Measurements from ENCODE around the gene KCND3.
A peak's percentile ranks its signal among the peaks of the same experiment; 100 is the strongest.

KCND3 gene

GRCh38 chr1:111798580-111798979 is 190.9 kb downstream of the KCND3 start:
- DNase-seq (ENCODE audit: extremely low spot score, insufficient read length, low read depth) (no peak), FAIRE-seq (no peak)

DNA sequence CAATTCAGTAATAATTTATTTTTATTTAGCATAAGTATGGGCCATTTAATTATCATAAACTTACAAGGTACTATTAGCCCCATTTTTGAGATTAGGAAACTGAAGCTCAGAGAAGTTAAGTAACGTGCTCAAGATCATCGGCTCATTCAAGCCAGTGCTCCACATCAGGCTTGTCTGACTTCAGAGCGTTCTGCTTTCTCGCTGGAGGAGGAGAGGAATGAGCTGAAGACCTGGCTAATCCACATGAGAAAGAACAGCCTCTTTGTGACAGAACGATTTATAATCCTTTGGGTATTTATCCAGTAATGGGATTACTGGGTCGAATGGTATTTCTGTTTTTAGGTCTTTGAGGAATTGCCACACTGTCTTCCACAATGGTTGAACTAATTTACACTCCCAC is 194.1 kb downstream of the KCND3 start:
- FAIRE-seq = no peak
- no peak for DNase-seq (ENCODE audit: extremely low spot score, insufficient read length, low read depth)

DNA sequence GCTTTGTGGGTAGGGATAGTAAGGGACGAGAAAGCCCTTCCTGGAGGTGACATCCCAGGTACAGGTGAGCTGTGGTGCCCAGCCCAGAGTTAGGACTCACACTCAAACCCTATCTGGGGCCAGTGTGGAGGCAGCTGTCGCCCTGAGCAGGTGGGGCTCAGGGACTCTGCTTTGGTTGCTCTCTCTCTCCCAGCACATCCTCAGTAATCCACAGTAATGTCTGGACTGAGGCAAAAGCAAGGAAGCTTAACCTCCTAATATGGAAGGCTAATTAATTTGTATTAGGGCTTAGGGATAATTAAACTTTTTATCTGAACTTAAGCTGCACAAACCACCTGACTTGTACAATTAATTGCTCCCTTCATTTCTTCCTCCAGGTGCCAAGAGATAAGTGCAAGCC is 195.5 kb downstream of the KCND3 start:
- DNase-seq (ENCODE audit: extremely low spot score, insufficient read length, low read depth) (no peak), FAIRE-seq (no peak)

GRCh38 chr1:111792249-111792648 is 197.2 kb downstream of the KCND3 start:
- DNase-seq (ENCODE audit: extremely low spot score, insufficient read length, low read depth) (no peak), FAIRE-seq (no peak)

DNA sequence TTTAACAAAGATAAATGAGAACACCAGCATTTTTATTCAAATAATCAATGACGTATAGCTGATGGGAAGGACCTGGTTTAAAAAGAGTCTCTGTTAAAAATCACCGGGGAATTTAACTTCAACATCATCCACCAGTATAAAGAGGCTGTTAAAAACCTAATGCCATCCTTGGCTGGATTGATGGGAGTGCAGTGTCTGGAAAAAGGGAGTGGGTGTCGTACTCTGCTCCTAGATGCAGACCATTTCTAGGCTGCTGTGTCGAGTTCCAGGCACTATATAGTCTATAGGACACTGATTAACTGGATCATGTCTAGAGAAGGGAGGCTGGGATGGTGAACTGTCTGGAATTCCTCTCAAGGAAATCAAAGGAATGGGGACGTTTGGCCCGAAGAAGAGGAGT is 197.7 kb downstream of the KCND3 start:
- DNase-seq (ENCODE audit: extremely low spot score, insufficient read length, low read depth) (no peak), FAIRE-seq (no peak)

- DNase-seq (ENCODE audit: extremely low spot score, insufficient read length, low read depth) (no peak), FAIRE-seq (no peak)
Measured at GRCh38 chr1:111789666-111790316, 199.7 kb downstream of the KCND3 start.

- no peak for DNase-seq (ENCODE audit: extremely low spot score, insufficient read length, low read depth)
- FAIRE-seq = no peak
Measured at GRCh38 chr1:111789142-111789541, 200.3 kb downstream of the KCND3 start.

GRCh38 chr1:111786669-111787207 is 202.7 kb downstream of the KCND3 start:
- FAIRE-seq (no peak), DNase-seq (ENCODE audit: extremely low spot score, insufficient read length, low read depth) (no peak)

DNA sequence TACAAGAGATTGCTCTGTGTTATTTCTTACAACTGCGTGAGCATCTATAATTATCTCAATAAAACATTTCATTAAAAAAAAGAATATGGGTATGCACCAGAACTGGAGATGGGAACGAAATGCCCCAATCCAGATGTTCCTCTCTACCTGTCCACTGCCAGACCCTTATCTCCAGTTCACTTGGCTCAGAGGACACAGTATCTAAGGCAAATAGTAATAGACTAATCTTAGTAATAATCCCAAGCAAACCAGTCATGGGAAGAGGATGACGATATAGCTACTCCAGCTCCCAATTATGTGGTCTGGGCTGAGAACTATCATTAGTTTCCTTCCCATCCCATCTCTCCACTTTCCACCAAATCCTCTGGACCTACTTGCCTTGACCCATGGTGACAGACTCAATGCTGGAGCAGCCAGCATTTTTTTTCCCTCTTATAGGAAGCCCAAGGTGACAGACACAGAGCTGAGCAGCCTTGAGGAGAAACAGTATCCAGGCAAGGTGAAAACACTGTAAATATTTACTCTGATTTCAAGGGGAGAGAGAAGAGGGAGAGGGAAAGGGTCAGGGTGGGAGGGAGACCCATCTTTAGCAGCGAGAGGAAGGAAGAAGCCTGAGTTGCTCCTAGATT is 205.1 kb downstream of the KCND3 start:
- no peak for FAIRE-seq
- DNase-seq (ENCODE audit: extremely low spot score, insufficient read length, low read depth) = no peak

GRCh38 chr1:111779546-111779945 is 209.9 kb downstream of the KCND3 start:
- DNase-seq (ENCODE audit: extremely low spot score, insufficient read length, low read depth) (no peak), FAIRE-seq (no peak)

GRCh38 chr1:111778541-111779051 is 210.9 kb downstream of the KCND3 start:
- FAIRE-seq (no peak), DNase-seq (ENCODE audit: extremely low spot score, insufficient read length, low read depth) (no peak)

DNA sequence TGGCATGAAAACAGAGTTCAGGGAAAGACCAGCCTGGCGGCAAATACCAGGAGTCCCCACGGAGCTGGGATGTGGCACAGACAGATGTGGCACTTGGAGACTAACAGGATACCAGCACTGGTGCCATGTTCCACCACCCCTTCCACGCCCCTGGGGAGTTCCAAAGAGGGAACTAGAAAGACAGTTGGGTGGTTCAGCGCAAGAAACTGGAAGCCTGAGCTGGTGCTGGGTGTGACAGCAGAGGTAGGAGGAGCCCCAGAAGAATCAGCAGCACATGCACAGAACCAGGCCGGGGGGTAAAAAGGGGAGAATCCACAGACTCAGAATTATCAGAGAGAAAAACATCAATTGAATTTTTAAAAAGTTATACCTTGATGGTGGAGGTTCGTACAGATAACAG is 211.4 kb downstream of the KCND3 start:
- DNase-seq (ENCODE audit: extremely low spot score, insufficient read length, low read depth) = no peak
- FAIRE-seq = no peak

GRCh38 chr1:111777301-111777700 is 212.2 kb downstream of the KCND3 start:
- DNase-seq (ENCODE audit: extremely low spot score, insufficient read length, low read depth) (no peak), FAIRE-seq (no peak)

GRCh38 chr1:111776861-111777260 is 212.6 kb downstream of the KCND3 start:
- DNase-seq (ENCODE audit: extremely low spot score, insufficient read length, low read depth) (no peak), FAIRE-seq (no peak)

DNA sequence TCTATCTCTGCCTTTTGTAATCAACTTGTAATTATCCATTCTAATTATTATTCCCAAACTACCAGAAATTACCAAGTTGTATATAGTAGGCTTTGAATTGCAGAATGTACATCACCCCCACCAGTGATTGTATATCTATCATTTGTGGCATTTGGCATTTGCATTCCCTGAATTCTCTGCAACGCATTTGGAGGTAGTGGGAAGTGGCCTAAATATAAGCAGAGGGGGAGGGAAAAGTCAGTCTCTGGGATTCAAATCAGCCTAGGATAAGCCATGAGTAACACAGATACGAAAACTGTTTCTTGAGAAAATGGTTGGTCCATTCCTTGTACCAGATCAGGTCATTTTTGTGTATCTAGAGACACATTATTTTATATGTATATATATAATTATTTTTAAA is 213.1 kb downstream of the KCND3 start:
- DNase-seq (ENCODE audit: extremely low spot score, insufficient read length, low read depth) (no peak), FAIRE-seq (no peak)

DNA sequence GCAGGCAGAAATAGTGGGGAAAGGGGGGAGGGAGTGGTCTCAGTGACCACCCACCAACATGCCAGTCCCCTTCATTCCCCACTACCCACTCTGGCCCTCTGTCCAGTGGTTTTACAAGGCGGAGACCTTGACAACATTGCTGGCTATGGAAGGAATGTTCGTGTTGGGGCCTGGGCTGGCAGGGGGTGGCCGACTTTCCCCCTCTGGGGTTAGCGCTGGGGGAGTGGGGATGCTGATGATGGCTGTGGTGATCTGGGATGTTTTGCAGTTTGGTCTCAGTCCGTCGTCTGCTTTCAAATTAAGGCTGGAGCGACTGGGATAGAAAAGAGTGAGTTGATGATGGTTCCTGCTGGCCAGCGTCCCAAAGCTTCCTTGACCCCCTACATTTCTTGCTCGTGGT is 213.5 kb downstream of the KCND3 start:
- DNase-seq (ENCODE audit: extremely low spot score, insufficient read length, low read depth) (no peak), FAIRE-seq (no peak)

DNA sequence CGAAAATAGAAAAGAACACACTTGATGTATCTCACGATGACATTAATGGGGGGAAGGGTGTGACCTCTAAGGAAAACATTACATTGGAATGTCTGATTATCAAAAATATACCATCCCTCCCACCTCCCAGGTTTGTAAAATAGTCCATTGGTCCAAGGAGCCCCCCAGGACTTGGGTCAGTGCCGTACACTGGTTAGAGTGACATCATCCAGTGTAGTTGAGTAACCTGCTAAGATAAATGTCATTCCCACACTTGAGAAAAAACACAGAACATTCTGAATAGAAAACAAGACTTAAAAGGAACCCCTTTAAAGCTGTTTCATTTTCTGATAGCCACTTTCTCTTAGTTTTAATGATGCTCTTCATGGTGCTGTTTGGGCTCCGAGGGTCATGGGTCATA is 218.6 kb downstream of the KCND3 start:
- FAIRE-seq (no peak), DNase-seq (ENCODE audit: extremely low spot score, insufficient read length, low read depth) (no peak)

GRCh38 chr1:111769517-111770146 is 219.8 kb downstream of the KCND3 start:
- peak; percentile 84 for FAIRE-seq
- DNase-seq (ENCODE audit: extremely low spot score, insufficient read length, low read depth) = no peak

DNA sequence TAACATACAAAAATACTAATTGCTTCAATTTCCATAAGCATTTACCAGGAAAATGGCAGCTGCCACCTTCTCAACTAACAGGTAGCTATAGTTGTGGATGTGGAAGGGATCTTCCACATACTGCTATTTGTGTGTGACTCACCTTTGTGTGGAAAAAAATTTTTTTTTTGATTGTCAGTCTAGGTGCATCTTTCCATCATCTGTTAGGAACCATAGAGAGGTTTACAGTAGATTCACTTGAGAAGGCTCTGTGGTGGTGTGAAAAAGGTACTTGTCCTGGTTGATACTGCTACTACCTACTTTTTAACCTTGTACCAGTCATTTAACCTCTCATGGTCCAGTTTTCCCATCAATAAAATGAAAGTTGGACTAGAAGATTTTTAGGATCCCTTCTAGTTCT is 220.8 kb downstream of the KCND3 start:
- DNase-seq (ENCODE audit: extremely low spot score, insufficient read length, low read depth) (no peak), FAIRE-seq (no peak)

GRCh38 chr1:111768023-111768422 is 221.4 kb downstream of the KCND3 start:
- DNase-seq (ENCODE audit: extremely low spot score, insufficient read length, low read depth) (no peak), FAIRE-seq (no peak)

- FAIRE-seq (no peak), DNase-seq (ENCODE audit: extremely low spot score, insufficient read length, low read depth) (no peak)
Measured at GRCh38 chr1:111762332-111762731, 227.1 kb downstream of the KCND3 start.
